ENCODE results near the gene NDE1.
"Not testable (repeated sequence)": the region's sequence is repeated elsewhere in the genome, so short reads cannot be mapped to it uniquely, and the experiment has no call there.

The NDE1 gene

GRCh38 chr16:15726715-15727114 lies 76.7 kb downstream of the NDE1 start:
- Histone ChIP-seq H3K9me3 (replicated peaks; ENCODE audit: low read length) (no peaks in the 10 kb centered on the region), H3K27me3 (ENCODE audit: control insufficient read depth, insufficient read depth, low read length) (no peaks in the 10 kb centered on the region), H3K4me1 (ENCODE audit: control insufficient read depth, insufficient read depth, low read length) (no peaks in the 10 kb centered on the region), H3K4me2 (ENCODE audit: low read length) (no peak overlapping the region), H3K9ac (ENCODE audit: low read depth, low read length) (no peak overlapping the region), H3K4me3 (ENCODE audit: low read length) (no peak overlapping the region), H3K36me3 (ENCODE audit: insufficient read depth, low read length) (peaks cover 16% of the 10 kb centered on the region)

GRCh38 chr16:15727697-15728096 lies 77.7 kb downstream of the NDE1 start:
- peaks cover 16% of the 10 kb centered on the region for H3K36me3 ChIP-seq (ENCODE audit: insufficient read depth, low read length)
- H3K27me3 ChIP-seq (ENCODE audit: control insufficient read depth, insufficient read depth, low read length); H3K4me2 ChIP-seq (ENCODE audit: low read length); H3K4me3 ChIP-seq (ENCODE audit: low read length); H3K4me1 ChIP-seq (ENCODE audit: control insufficient read depth, insufficient read depth, low read length); H3K9me3 ChIP-seq (replicated peaks; ENCODE audit: low read length); H3K9ac ChIP-seq (ENCODE audit: low read depth, low read length): not testable (repeated sequence)

GRCh38 chr16:15729152-15729551 lies 79.1 kb downstream of the NDE1 start:
- H3K36me3 ChIP-seq (ENCODE audit: insufficient read depth, low read length): peaks cover 16% of the 10 kb centered on the region
- H3K4me1 ChIP-seq (ENCODE audit: control insufficient read depth, insufficient read depth, low read length): peaks cover 6% of the 10 kb centered on the region
- H3K9ac ChIP-seq (ENCODE audit: low read depth, low read length): no peak overlapping the region
- no peaks in the 10 kb centered on the region for H3K27me3 ChIP-seq (ENCODE audit: control insufficient read depth, insufficient read depth, low read length)
- no peak overlapping the region for H3K4me2 ChIP-seq (ENCODE audit: low read length)
- H3K4me3 ChIP-seq (ENCODE audit: low read length): no peak overlapping the region
- H3K9me3 ChIP-seq (replicated peaks; ENCODE audit: low read length): no peaks in the 10 kb centered on the region

- Histone ChIP-seq H3K9ac (ENCODE audit: low read depth, low read length) (no peak overlapping the region), H3K4me2 (ENCODE audit: low read length) (no peak overlapping the region), H3K36me3 (ENCODE audit: insufficient read depth, low read length) (no peaks in the 10 kb centered on the region), H3K9me3 (replicated peaks; ENCODE audit: low read length) (no peaks in the 10 kb centered on the region), H3K27me3 (ENCODE audit: control insufficient read depth, insufficient read depth, low read length) (no peaks in the 10 kb centered on the region), H3K4me3 (ENCODE audit: low read length) (no peak overlapping the region), H3K4me1 (ENCODE audit: control insufficient read depth, insufficient read depth, low read length) (peaks cover 6% of the 10 kb centered on the region)
These were observed 82.4 kb downstream of the NDE1 start for GRCh38 chr16:15732416-15732815.

DNA sequence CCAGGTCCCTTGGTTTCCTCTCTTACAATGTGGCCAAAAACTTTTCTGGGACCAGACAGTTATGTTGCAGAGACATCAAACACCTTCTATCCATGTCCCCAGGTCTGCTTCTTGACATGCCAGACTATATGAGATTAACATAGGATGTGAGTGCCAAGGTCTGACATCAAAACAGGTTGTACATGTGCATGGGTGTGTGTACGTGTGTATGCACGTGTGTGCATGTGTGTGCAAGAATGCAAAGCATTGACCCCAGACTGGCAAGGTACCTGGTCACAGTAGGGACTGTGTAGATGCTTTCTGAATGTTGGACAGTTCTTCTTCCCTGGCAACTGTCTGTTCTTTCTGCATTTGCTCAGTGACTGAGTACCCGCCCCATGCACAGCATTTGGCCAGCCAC lies 85.6 kb downstream of the NDE1 start:
- H3K4me2 ChIP-seq (ENCODE audit: low read length): no peak overlapping the region
- H3K36me3 ChIP-seq (ENCODE audit: insufficient read depth, low read length): no peaks in the 10 kb centered on the region
- no peaks in the 10 kb centered on the region for H3K27me3 ChIP-seq (ENCODE audit: control insufficient read depth, insufficient read depth, low read length)
- peaks cover 6% of the 10 kb centered on the region for H3K4me1 ChIP-seq (ENCODE audit: control insufficient read depth, insufficient read depth, low read length)
- no peak overlapping the region for H3K4me3 ChIP-seq (ENCODE audit: low read length)
- no peak overlapping the region for H3K9ac ChIP-seq (ENCODE audit: low read depth, low read length)
- no peaks in the 10 kb centered on the region for H3K9me3 ChIP-seq (replicated peaks; ENCODE audit: low read length)

GRCh38 chr16:15736529-15736928 lies 86.5 kb downstream of the NDE1 start:
- Histone ChIP-seq H3K4me3 (ENCODE audit: low read length) (no peak overlapping the region), H3K4me1 (ENCODE audit: control insufficient read depth, insufficient read depth, low read length) (peaks cover 6% of the 10 kb centered on the region), H3K4me2 (ENCODE audit: low read length) (no peak overlapping the region), H3K9me3 (replicated peaks; ENCODE audit: low read length) (no peaks in the 10 kb centered on the region), H3K36me3 (ENCODE audit: insufficient read depth, low read length) (no peaks in the 10 kb centered on the region), H3K9ac (ENCODE audit: low read depth, low read length) (no peak overlapping the region), H3K27me3 (ENCODE audit: control insufficient read depth, insufficient read depth, low read length) (no peaks in the 10 kb centered on the region)

GRCh38 chr16:15737140-15737644 lies 87.1 kb downstream of the NDE1 start:
- no peaks in the 10 kb centered on the region for H3K9me3 ChIP-seq (replicated peaks; ENCODE audit: low read length)
- H3K9ac ChIP-seq (ENCODE audit: low read depth, low read length): no peak overlapping the region
- no peak overlapping the region for H3K4me2 ChIP-seq (ENCODE audit: low read length)
- no peaks in the 10 kb centered on the region for H3K27me3 ChIP-seq (ENCODE audit: control insufficient read depth, insufficient read depth, low read length)
- no peaks in the 10 kb centered on the region for H3K36me3 ChIP-seq (ENCODE audit: insufficient read depth, low read length)
- H3K4me3 ChIP-seq (ENCODE audit: low read length): no peak overlapping the region
- H3K4me1 ChIP-seq (ENCODE audit: control insufficient read depth, insufficient read depth, low read length): peaks cover 6% of the 10 kb centered on the region

DNA sequence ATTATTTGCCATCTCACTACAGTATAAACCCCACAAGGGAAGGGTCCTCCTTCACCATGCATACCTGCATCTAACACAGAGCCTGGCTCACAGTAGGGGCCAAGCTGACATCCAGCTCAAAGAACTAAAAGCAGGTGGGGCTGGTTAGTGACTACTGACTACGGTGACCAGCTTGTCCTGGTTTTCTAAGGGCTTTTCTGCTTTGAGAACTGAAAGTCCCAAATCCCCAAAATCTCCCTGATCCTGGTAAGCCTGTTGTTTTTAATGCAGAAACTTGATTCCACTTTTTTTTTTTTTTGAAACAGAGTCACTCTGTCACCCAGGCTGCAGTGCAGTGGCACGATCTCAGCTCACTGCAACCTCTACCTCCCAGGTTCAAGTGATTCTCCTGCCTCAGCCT lies 89.4 kb downstream of the NDE1 start:
- Histone ChIP-seq H3K9ac (ENCODE audit: low read depth, low read length) (no peak overlapping the region), H3K36me3 (ENCODE audit: insufficient read depth, low read length) (no peaks in the 10 kb centered on the region), H3K4me3 (ENCODE audit: low read length) (no peak overlapping the region), H3K4me2 (ENCODE audit: low read length) (no peak overlapping the region), H3K9me3 (replicated peaks; ENCODE audit: low read length) (no peaks in the 10 kb centered on the region), H3K27me3 (ENCODE audit: control insufficient read depth, insufficient read depth, low read length) (no peaks in the 10 kb centered on the region), H3K4me1 (ENCODE audit: control insufficient read depth, insufficient read depth, low read length) (no peaks in the 10 kb centered on the region)

DNA sequence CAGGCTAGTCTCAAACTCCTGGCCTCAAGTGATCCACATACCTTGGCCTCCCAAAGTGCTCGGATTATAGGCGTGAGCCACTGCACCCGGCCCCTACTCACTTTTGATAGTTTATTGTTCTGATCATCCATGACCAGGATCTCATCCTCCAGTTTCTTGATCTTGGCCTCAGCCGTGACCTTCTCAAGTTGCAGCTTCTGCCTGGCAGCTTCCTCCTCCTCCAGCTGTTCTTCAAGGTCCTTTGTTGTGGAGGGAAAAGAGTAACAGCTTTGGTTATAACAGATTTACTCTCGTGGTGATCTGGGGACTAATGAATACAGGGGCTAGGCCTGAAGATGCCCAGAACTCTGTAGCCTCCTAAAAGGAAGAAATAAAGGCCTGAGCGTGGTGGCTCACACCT lies 89.9 kb downstream of the NDE1 start:
- Histone ChIP-seq H3K9me3 (replicated peaks; ENCODE audit: low read length) (no peaks in the 10 kb centered on the region), H3K4me3 (ENCODE audit: low read length) (no peak overlapping the region), H3K27me3 (ENCODE audit: control insufficient read depth, insufficient read depth, low read length) (no peaks in the 10 kb centered on the region), H3K4me2 (ENCODE audit: low read length) (no peak overlapping the region), H3K36me3 (ENCODE audit: insufficient read depth, low read length) (no peaks in the 10 kb centered on the region), H3K9ac (ENCODE audit: low read depth, low read length) (no peak overlapping the region), H3K4me1 (ENCODE audit: control insufficient read depth, insufficient read depth, low read length) (no peaks in the 10 kb centered on the region)

DNA sequence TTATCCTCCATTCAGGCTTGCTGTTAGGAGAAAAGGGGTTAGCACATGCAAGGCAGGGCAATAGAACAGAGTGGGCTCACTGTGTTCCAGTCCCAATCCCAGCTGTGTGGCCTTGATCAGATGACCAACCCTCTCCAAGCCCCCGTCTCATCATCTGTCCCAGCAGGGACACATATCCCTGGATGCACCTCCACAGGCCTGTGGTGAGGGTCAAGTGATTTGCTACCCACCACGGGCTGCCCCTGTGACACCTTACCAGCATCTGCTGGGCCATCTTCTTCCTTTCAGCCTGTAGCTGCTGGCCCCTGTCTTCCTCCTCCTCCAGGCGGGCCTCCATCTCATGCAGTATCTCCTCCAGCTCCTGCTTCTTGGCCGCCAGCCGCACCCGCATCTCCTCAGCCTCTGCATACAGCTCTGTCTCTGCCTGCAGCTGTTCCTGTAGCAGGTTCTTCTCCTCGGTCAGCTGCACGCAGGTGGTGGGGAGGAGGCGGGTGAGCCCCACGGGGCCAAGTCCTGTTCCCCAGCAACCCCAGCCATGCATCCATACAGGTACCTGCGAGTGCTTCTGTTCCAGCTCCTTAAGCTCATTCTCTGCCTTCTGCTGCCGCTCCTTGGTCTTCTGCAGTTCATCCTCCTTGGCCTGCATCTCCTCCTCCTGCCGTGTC lies 91.3 kb downstream of the NDE1 start:
- Histone ChIP-seq H3K27me3 (ENCODE audit: control insufficient read depth, insufficient read depth, low read length) (peaks cover 3% of the 10 kb centered on the region), H3K9ac (ENCODE audit: low read depth, low read length) (no peak overlapping the region), H3K9me3 (replicated peaks; ENCODE audit: low read length) (no peaks in the 10 kb centered on the region), H3K4me2 (ENCODE audit: low read length) (no peak overlapping the region), H3K36me3 (ENCODE audit: insufficient read depth, low read length) (no peaks in the 10 kb centered on the region), H3K4me1 (ENCODE audit: control insufficient read depth, insufficient read depth, low read length) (no peaks in the 10 kb centered on the region), H3K4me3 (ENCODE audit: low read length) (no peak overlapping the region)

- Histone ChIP-seq H3K27me3 (ENCODE audit: control insufficient read depth, insufficient read depth, low read length) (peaks cover 9% of the 10 kb centered on the region), H3K4me3 (ENCODE audit: low read length) (no peak overlapping the region), H3K36me3 (ENCODE audit: insufficient read depth, low read length) (no peaks in the 10 kb centered on the region), H3K9ac (ENCODE audit: low read depth, low read length) (no peak overlapping the region), H3K9me3 (replicated peaks; ENCODE audit: low read length) (no peaks in the 10 kb centered on the region), H3K4me2 (ENCODE audit: low read length) (no peak overlapping the region), H3K4me1 (ENCODE audit: control insufficient read depth, insufficient read depth, low read length) (no peaks in the 10 kb centered on the region)
These were observed 92.7 kb downstream of the NDE1 start for GRCh38 chr16:15742716-15743115.

DNA sequence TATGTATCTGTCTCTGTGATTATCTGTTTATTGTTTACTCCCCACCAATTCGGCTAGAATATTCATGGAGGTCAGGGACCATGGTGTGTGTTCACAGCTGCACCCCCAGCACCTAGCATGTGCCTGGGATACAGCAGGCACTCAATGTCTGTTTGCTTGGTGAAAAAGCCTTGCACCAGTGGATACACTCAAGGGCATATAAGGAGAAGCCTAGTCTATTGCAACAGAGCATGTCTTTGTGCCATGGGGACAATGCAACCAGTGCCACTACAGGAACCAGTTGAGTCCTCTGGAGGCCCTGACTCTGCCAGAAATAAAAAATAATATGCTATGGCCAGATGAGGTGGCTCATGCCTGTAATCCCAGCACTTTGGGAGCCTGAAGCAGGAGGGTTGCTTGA lies 93.6 kb downstream of the NDE1 start:
- H3K4me3 ChIP-seq (ENCODE audit: low read length): no peak overlapping the region
- no peaks in the 10 kb centered on the region for H3K4me1 ChIP-seq (ENCODE audit: control insufficient read depth, insufficient read depth, low read length)
- H3K27me3 ChIP-seq (ENCODE audit: control insufficient read depth, insufficient read depth, low read length): peaks cover 9% of the 10 kb centered on the region
- H3K9ac ChIP-seq (ENCODE audit: low read depth, low read length): no peak overlapping the region
- H3K4me2 ChIP-seq (ENCODE audit: low read length): no peak overlapping the region
- no peaks in the 10 kb centered on the region for H3K36me3 ChIP-seq (ENCODE audit: insufficient read depth, low read length)
- no peaks in the 10 kb centered on the region for H3K9me3 ChIP-seq (replicated peaks; ENCODE audit: low read length)
